ENCODE measurements around the gene ARHGAP15. TPM values are rescaled to one million over a fixed set of nuclear protein-coding genes. Genes with fewer than 3 reads are reported as not detected.

Gene ARHGAP15
- total RNA-seq, 1 experiment from 2014 or later: 0.41 TPM

GRCh38 chr2:143085125-143085784, 44.0 kb upstream of the ARHGAP15 start:
- BruUV-seq (replicated peaks): no TSS peak
- in situ Hi-C loops (cut with HindIII; ENCODE audit: low pct_unique_long_range_greater_than_20kb, low sequenced_read_pairs) (no loop called here), intact Hi-C loops (cut with micrococcal nuclease; ENCODE audit: unreplicated experiment) (no loop called here)
- no peaks in the 10 kb centered on the region for H3K9me3 ChIP-seq (ENCODE audit: control insufficient read depth, insufficient read depth, low read depth, low read length)
- H3K4me3 ChIP-seq (ENCODE audit: low read depth in 2 of 2, low read length in 2 of 2): no peak overlapping the region
- POLR2A ChIA-PET: no interaction called here
- DNase-seq (ENCODE audit: low read depth, low spot score): no peak
- CTCF ChIA-PET: no interaction called here
- H3K36me3 ChIP-seq (ENCODE audit: control insufficient read depth, insufficient read depth, low read length): no peaks in the 10 kb centered on the region
- ATAC-seq: no peak
- no peaks in the 10 kb centered on the region for H3K27me3 ChIP-seq (ENCODE audit: control insufficient read depth, insufficient read depth, low read length)
- TF ChIP-seq POLR2AphosphoS5 (IDR thresholded peaks at IDR 0.05; ENCODE audit: low read depth, low read length): no peak
- no peak overlapping the region for H3K27ac ChIP-seq (ENCODE audit: low read length)
- H3K4me1 ChIP-seq (ENCODE audit: control insufficient read depth, insufficient read depth, low read length): no peaks in the 10 kb centered on the region

GRCh38 chr2:143087033-143087432, 42.2 kb upstream of the ARHGAP15 start:
- Histone ChIP-seq H3K4me1 (ENCODE audit: control insufficient read depth, insufficient read depth, low read length) (no peaks in the 10 kb centered on the region), H3K27ac (ENCODE audit: low read length) (no peak overlapping the region), H3K36me3 (ENCODE audit: control insufficient read depth, insufficient read depth, low read length) (no peaks in the 10 kb centered on the region), H3K27me3 (ENCODE audit: control insufficient read depth, insufficient read depth, low read length) (no peaks in the 10 kb centered on the region), H3K9me3 (ENCODE audit: control insufficient read depth, insufficient read depth, low read depth, low read length) (no peaks in the 10 kb centered on the region), H3K4me3 (ENCODE audit: low read depth in 2 of 2, low read length in 2 of 2) (no peak overlapping the region)
- ATAC-seq (no peak), DNase-seq (ENCODE audit: low read depth, low spot score) (no peak)
- TF ChIP-seq SIN3A (IDR thresholded peaks at IDR 0.05; ENCODE audit: borderline replicate concordance, insufficient read depth, low read depth, low read length): no peak
- no peak for TF ChIP-seq REST (IDR thresholded peaks at IDR 0.05; ENCODE audit: insufficient read depth in 1 of 2, low read depth in 2 of 2, low read length in 1 of 2)
- no peak for TF ChIP-seq CTCF (IDR thresholded peaks at IDR 0.05)
- no peak for TF ChIP-seq TCF7L2 (IDR thresholded peaks at IDR 0.05; ENCODE audit: low read depth, low read length)
- TF ChIP-seq POLR2AphosphoS5 (IDR thresholded peaks at IDR 0.05; ENCODE audit: low read depth, low read length): no peak
- intact Hi-C loops (cut with micrococcal nuclease; ENCODE audit: unreplicated experiment) (no loop called here), in situ Hi-C loops (cut with HindIII; ENCODE audit: low pct_unique_long_range_greater_than_20kb, low sequenced_read_pairs) (no loop called here)
- no TSS peak for BruUV-seq (replicated peaks)
- ChIA-PET POLR2A (no interaction called here), CTCF (no interaction called here)

- no peaks in the 10 kb centered on the region for H3K36me3 ChIP-seq (ENCODE audit: control insufficient read depth, insufficient read depth, low read length)
- BruUV-seq (replicated peaks): no TSS peak
- intact Hi-C loops (cut with micrococcal nuclease; ENCODE audit: unreplicated experiment): no loop called here
- DNase-seq (ENCODE audit: low read depth, low spot score) (no peak), ATAC-seq (no peak)
- POLR2A ChIA-PET: no interaction called here
- no peak for TF ChIP-seq TCF7L2 (IDR thresholded peaks at IDR 0.05; ENCODE audit: low read depth, low read length)
- TF ChIP-seq SIN3A (IDR thresholded peaks at IDR 0.05; ENCODE audit: borderline replicate concordance, insufficient read depth, low read depth, low read length): no peak
- TF ChIP-seq CTCF (IDR thresholded peaks at IDR 0.05): no peak
- no peak for TF ChIP-seq POLR2AphosphoS5 (IDR thresholded peaks at IDR 0.05; ENCODE audit: low read depth, low read length)
- TF ChIP-seq REST (IDR thresholded peaks at IDR 0.05; ENCODE audit: insufficient read depth in 1 of 2, low read depth in 2 of 2, low read length in 1 of 2): no peak
- H3K27me3 ChIP-seq (ENCODE audit: control insufficient read depth, insufficient read depth, low read length): no peaks in the 10 kb centered on the region
- H3K4me3 ChIP-seq (ENCODE audit: low read depth in 2 of 2, low read length in 2 of 2): no peak overlapping the region
- H3K27ac ChIP-seq (ENCODE audit: low read length): no peak overlapping the region
- H3K9me3 ChIP-seq (ENCODE audit: control insufficient read depth, insufficient read depth, low read depth, low read length): no peaks in the 10 kb centered on the region
- in situ Hi-C loops (cut with HindIII; ENCODE audit: low pct_unique_long_range_greater_than_20kb, low sequenced_read_pairs): no loop called here
- CTCF ChIA-PET: no interaction called here
- H3K4me1 ChIP-seq (ENCODE audit: control insufficient read depth, insufficient read depth, low read length): no peaks in the 10 kb centered on the region
Measured at GRCh38 chr2:143088388-143088787, 40.8 kb upstream of the ARHGAP15 start.
